NCI-H2029 treated with DMSO at 0.1 percent for 48 hours (cell line): ENCODE measurements around the gene PEAR1.
"Not testable (repeated sequence)": the region's sequence is repeated elsewhere in the genome, so short reads cannot be mapped to it uniquely, and the experiment has no call there.

Source experiments
- DNase-seq: peaks from one replicate; lab custom pipeline; 2025; lab: John Stamatoyannopoulos, UW

PEAR1 gene

GRCh38 chr1:156922986-156923669 is 29.6 kb downstream of the PEAR1 start:
- peak; percentile 47 for DNase-seq

DNA sequence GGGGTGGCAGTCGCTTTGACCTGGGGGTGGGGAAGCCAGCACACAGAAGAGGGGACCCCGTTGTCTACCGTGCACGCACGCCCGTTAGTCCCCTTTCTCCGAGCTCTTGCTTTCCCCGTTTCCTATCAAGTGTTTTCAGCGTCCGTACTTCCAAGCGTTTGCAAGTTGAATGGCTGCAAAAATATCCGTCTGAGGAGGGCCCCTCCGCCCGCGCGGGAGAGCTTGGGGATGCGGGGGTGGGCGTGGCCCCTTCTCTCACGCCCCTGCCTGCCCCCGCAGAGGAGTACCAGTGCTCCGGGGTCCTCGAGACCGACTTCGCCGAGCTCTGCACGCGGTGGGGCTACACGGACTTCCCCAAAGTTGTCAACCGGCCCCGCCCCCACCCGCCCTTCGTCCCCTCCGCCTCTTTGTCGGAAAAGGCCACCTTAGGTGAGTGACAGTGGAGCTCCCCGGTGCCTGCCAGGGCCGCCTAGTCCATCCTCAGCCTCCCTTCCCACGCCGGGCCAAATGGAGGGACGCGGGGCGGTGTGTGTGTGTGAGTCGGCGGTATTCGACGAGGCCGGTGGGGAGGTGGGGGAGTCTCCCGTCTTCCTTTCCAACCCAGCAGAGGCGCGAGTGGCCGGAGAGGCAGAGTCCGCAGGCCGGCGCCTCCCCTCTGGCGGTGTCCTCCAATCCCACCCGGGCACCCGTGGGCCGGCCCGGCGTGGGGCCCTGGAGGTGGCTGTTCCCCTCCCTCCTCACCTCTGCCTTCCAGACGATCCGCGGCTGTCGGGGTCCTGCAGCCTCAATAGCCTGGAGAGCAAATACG is 30.4 kb downstream of the PEAR1 start:
- DNase-seq, result no peak

- DNase-seq, result no peak
These were observed 31.1 kb downstream of the PEAR1 start for GRCh38 chr1:156924478-156925153.

DNA sequence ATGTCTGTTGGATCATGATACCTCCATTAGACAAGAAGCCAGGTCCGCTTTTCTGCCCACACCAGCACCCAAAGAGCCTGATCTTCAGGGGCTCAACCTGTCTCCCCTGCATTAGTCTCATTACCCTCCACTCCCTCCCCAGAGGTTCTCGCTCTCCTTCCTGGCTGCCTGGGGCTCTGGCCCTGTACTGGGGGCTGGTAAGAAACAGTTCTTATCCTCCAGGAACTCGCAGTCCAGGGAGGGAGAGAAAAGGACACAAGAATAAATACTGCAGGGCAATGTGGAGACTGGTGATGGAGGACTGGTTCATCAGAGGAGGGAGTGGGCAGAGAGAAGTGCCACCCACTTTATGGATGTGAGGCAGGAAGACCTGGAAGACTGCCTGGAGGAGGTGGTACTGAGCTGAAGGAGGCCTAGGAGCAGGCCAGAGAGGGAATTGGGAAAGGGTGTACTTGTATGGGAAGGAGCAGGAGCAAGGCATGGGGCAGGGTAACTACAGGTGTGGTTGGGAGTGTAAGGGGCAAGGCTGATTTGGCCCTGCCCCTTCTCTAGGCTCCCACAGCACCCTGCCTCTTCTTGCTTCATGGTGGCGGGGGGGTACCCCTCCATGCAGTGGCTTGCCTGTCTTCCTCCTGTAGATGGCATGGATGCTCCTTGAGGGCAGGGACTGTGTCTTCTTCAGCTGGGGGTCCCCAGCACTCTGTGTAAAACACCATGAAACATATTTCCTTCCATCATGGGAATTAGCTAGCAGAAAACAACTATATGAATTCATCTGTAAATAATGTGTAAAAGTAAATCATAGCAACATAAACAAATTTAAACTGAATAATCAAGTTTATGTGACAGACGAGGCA is 31.9 kb downstream of the PEAR1 start:
- DNase-seq, result no peak

GRCh38 chr1:156926175-156926574 is 32.7 kb downstream of the PEAR1 start:
- peak; percentile 78 for DNase-seq

DNA sequence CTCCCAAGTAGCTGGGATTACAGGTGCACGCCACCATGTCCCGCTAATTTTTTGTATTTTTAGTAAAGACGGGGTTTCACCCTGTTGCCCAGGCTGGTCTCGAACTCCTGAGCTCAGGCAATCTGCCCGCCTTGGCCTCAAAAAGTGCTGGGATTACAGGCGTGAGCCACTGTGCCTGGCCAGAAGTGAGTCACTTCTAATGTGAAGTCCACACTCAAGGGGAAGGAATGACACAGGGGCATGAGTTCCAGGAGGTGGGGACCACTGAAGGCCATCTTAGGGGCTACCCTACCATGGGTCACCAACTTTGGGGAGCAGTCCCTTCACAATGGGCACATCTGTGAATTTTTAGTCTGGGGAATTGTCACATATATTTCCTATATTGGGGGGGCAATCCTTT is 33.2 kb downstream of the PEAR1 start:
- DNase-seq, result not testable (repeated sequence)

DNA sequence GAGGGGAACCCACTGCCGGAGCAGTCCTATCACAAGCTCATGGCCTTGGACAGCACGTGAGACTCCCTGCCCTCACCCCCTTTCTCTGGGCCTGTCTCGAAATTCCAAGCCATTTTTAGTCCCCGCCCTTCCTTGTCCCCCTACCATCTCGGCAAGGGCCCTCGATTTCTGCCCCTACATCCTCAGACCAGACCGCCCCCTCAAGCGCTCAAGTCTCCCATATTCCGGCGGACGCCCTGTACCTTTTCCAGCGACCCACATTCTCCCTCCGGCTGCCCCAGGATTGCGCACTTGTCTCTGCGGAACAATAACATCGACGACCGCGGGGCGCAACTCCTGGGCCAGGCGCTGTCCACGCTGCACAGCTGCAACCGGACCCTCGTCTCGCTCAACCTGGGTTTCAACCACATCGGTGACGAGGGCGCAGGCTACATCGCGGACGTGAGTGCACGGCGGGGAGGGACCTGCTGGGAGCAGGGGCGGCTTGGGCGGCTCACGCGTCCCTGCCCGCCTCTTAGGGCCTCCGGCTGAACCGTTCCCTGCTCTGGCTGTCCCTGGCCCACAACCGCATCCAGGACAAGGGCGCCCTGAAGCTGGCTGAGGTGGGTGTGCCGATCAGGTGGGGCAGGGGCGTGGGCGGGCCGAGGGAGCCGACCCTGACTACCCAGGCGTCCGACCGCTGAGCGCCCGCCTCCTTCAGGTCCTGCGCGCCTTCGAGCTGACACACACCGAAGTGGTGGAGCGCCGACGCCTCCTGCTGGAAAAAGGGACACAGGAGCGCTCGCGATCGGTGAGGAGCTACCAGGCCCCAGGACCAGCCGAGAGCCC is 33.9 kb downstream of the PEAR1 start:
- peak; percentile 26 for DNase-seq

- DNase-seq, result no peak
These were observed 34.6 kb downstream of the PEAR1 start for GRCh38 chr1:156928043-156928602.

- no peak for DNase-seq
These were observed 36.2 kb downstream of the PEAR1 start for GRCh38 chr1:156929596-156930238.

- DNase-seq, result no peak
These were observed 37.0 kb downstream of the PEAR1 start for GRCh38 chr1:156930483-156930882.

GRCh38 chr1:156931211-156931952 is 37.9 kb downstream of the PEAR1 start:
- no peak for DNase-seq

DNA sequence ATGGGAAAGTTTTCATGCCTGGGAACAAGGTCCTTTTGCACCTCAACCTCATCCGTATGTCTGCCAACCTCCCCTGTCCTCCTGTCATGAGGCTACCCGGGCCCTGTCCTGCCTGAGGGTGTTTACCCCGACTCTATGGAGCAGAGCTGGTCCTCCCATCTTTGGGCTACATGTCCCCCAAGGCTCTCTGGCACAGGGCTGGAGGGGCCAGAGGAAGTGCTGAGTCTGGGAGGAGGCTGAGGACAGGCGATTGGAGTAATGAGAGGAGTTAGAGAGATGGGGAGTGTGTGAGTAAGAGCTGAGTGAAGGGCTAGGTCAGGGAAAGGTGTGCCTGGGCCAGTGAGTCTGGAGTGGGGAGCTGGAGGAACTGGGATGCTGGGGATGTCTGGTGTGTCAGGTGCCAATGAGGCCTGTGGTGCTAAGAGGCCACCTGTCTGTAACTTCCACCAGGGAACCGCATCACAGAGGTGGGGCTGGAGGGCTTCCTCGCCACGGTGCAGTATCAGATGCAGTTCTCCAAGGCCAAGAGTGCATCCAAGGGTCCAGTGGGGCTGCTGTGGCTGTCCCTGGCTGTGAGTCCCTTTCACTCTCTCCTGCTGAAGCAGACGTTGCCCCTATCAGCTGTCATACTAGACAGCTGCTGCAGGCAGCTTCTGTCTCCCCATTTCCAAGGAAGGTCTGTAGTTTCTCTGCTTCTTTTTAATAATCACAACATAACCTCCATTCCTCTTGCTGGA is 38.6 kb downstream of the PEAR1 start:
- DNase-seq, result no peak

DNA sequence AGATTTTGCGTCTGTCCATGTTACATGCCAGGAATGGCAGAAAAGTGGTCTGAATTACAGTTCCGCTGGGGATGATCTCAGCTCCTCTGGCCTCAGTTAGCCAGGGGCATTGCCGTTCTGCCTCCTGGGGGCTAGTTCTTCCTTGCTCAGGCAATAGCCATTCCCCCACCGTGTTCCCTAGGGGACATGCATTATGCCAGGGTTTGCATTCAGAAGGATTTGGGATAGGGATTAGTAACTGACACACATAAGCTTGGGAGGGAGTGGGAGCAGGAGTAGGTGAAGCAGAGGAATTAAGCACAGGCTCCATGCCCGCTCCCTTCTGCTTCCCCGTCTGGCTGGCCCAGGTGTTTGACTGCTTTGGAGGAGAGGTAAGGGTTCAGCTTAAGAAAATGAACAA is 39.6 kb downstream of the PEAR1 start:
- no peak for DNase-seq

GRCh38 chr1:156935505-156936128 is 42.1 kb downstream of the PEAR1 start:
- DNase-seq, result no peak

- DNase-seq, result no peak
These were observed 42.7 kb downstream of the PEAR1 start for GRCh38 chr1:156936191-156936590.

- no peak for DNase-seq
These were observed 43.3 kb downstream of the PEAR1 start for GRCh38 chr1:156936721-156937220.

DNA sequence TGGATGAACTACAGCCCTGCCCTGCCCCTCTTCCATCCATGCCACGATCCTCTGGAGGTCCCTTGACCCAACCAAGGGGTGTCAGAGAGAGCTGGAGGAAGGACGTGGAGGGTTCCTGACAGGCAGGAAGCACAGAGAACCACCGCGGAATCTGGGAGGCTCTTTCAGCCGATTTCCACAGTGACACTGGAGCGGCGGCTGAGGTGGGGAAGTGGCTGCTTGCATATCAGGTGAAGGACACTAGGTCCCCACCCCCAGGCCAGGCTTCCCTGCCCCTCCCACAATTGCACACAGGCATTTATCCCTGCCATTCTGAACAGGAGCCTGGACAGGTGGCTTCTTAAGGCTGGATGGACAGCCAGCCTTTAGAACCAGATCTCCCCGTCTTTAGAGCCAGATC is 44.4 kb downstream of the PEAR1 start:
- DNase-seq, result no peak

DNA sequence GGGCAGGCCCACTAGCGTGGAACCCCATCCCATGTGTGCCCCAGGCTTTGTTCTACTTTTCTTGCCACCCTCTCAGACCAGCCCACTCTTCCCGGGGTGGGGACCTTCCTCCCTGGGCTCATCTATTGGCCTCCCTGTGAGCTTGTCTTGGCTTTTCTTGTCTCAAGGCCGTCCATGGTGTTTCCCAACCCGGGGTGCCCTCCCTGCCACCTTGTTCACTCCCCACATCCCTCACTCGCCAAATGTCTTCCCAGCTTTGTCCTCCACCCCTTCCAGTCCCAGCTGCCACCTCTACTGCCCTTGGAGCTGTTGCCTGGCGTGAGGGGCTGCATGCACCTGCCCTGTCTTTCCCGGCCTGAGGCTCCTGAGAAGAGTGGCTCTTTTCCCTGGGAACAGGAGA is 45.3 kb downstream of the PEAR1 start:
- no peak for DNase-seq
